A673 (cell line): ENCODE results near the gene PPP1R14B.

ENCODE experiments used
- EZH2 ChIP-seq: fragments of 200-600 bp; sonication (generic); IDR thresholded peaks from 2 replicates; pipeline ENCODE4 v1.6.1; 2017; ENCODE audit warnings: borderline replicate concordance, low read depth, mild to moderate bottlenecking, mixed read lengths, antibody characterized with exemption, low read length; ENCODE audit not compliant: poor library complexity, severe bottlenecking
- TF ChIP-seq, protein P1 (sequence below): fragments of 300-800, 200-600 bp; sonication (generic); conservative IDR thresholded peaks from 2 replicates; pipeline ENCODE4 v1.5.1; 2017; ENCODE audit warnings: low read depth, mild to moderate bottlenecking, antibody characterized with exemption, low read length, moderate library complexity, mixed read lengths

DNA sequence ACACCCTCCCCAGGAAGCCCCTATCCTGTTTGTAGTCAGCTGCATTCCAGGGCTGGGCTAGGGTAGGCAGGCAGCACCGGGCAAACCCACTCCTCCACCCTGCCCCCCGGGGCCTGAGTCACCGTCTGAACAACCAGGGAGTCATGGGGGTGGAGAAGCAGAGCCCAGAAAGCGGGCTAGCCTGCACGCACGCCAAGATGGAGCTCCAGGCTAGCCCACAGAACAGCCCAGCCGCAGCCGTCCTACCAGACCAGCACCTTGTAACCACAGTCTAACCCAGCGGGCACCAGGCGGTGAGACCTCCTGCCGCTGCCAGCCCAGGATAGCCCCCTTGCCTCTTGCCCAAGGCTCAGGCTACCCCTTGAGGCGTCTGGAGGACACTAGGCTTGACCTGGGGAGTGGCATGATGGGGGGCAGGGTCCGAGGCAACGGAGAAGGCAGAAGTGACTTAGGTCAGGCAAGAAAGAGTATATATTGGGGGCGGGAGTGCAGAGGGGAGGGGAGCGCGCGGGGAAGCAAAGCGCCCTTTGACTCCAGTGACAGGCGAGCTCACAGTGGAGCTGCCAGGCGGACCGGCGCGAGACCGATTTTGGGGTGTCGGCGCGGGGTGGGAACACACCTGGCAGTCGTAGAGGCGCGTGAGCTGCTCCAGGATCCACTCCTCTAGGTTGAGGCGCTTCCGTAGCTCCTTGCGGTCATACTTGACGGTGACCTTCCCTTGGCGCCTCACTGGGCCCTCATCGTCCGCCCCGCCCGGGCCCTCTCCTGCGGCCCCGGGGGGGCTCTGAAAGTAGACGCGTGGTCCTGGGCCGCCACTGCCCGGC lies 734 bp downstream of the PPP1R14B start:
- no peak for TF ChIP-seq EZH2
- TF ChIP-seq, protein P1, sequence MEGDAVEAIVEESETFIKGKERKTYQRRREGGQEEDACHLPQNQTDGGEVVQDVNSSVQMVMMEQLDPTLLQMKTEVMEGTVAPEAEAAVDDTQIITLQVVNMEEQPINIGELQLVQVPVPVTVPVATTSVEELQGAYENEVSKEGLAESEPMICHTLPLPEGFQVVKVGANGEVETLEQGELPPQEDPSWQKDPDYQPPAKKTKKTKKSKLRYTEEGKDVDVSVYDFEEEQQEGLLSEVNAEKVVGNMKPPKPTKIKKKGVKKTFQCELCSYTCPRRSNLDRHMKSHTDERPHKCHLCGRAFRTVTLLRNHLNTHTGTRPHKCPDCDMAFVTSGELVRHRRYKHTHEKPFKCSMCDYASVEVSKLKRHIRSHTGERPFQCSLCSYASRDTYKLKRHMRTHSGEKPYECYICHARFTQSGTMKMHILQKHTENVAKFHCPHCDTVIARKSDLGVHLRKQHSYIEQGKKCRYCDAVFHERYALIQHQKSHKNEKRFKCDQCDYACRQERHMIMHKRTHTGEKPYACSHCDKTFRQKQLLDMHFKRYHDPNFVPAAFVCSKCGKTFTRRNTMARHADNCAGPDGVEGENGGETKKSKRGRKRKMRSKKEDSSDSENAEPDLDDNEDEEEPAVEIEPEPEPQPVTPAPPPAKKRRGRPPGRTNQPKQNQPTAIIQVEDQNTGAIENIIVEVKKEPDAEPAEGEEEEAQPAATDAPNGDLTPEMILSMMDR: no peak
